SU-DHL-6 (cell line): Measurements from ENCODE around the gene GPHN.

Experiments
- H2AFZ ChIP-seq: fragments of 200-600 bp; sonication (generic); 2 replicates; pipeline ENCODE4 v1.6.1; 2014; ENCODE audit warnings: low read depth, mild to moderate bottlenecking, moderate library complexity, mixed read lengths, antibody characterized with exemption, low read length; ENCODE audit not compliant: severe bottlenecking
- H3F3A ChIP-seq: fragments of 200-600 bp; shearing (Covaris generic); 2 replicates; pipeline ENCODE4 v1.6.0; 2016; ENCODE audit warnings: antibody characterized with exemption, mild to moderate bottlenecking; ENCODE audit not compliant: insufficient read depth
- H3K27ac ChIP-seq: fragments of 200-600 bp; sonication (generic); 2 replicates; pipeline ENCODE4 v1.5.1; 2016; ENCODE audit warnings: low read depth, mild to moderate bottlenecking, low read length, moderate library complexity, mixed read lengths
- H3K27me3 ChIP-seq: fragments of 200-600 bp; sonication (generic), shearing (Covaris generic); 2 replicates; pipeline ENCODE4 v1.6.0; 2014; ENCODE audit warnings: mild to moderate bottlenecking, low read length
- H3K36me3 ChIP-seq: fragments of 200-600 bp; sonication (generic); 2 replicates; pipeline ENCODE4 v1.6.1; 2014; ENCODE audit warnings: mild to moderate bottlenecking, low read length, mixed read lengths
- H3K4me2 ChIP-seq: fragments of 300-600, 200-600 bp; shearing (Covaris generic), sonication (generic); 2 replicates; pipeline ENCODE4 v1.6.0; 2014; ENCODE audit warnings: low read length, low read depth, mild to moderate bottlenecking; ENCODE audit not compliant: poor library complexity, severe bottlenecking
- H3K4me3 ChIP-seq: fragments of 200-600 bp; sonication (generic); 2 replicates; pipeline ENCODE4 v1.5.1; 2014; ENCODE audit warnings: antibody characterized with exemption, low read length, mild to moderate bottlenecking, mixed read lengths; ENCODE audit not compliant: insufficient read depth, poor library complexity, severe bottlenecking
- H3K79me2 ChIP-seq: fragments of 200-600 bp; sonication (generic); 2 replicates; pipeline ENCODE4 v1.6.1; 2014; ENCODE audit warnings: mild to moderate bottlenecking, low read length, moderate library complexity; ENCODE audit not compliant: insufficient read depth
- H3K9ac ChIP-seq: fragments of 200-600 bp; sonication (generic); 2 replicates; pipeline ENCODE4 v1.7.0; 2014; ENCODE audit warnings: mild to moderate bottlenecking, low read length
- H3K9me2 ChIP-seq: fragments of 200-600 bp; sonication (generic); replicated peaks from 2 replicates; pipeline ENCODE4 v1.6.1; 2014; ENCODE audit warnings: low read length; ENCODE audit not compliant: insufficient read depth
- H3K9me3 ChIP-seq: fragments of 200-600 bp; sonication (generic); 2 replicates; pipeline ENCODE4 v1.6.1; 2014; ENCODE audit warnings: low read length, mixed read lengths; ENCODE audit not compliant: insufficient read depth
- H4K20me1 ChIP-seq: fragments of 200-600 bp; sonication (generic); 2 replicates; pipeline ENCODE4 v1.6.1; 2014; ENCODE audit warnings: low read depth, mild to moderate bottlenecking, antibody characterized with exemption, low read length, moderate library complexity, mixed read lengths
- EZH2phosphoT487 ChIP-seq: fragments of 200-600 bp; sonication (generic), shearing (Covaris generic); conservative IDR thresholded peaks from 2 replicates; pipeline ENCODE4 v1.6.1; 2018; ENCODE audit warnings: mild to moderate bottlenecking, antibody characterized with exemption, low read length, moderate library complexity, mixed read lengths
- TF ChIP-seq, protein P1 (sequence below): fragments of 200-600 bp; sonication (generic); IDR thresholded peaks from one replicate; pipeline ENCODE4 v1.5.1; 2017; ENCODE audit warnings: antibody characterized with exemption, mild to moderate bottlenecking, low read length, moderate library complexity; ENCODE audit not compliant: insufficient read depth, poor library complexity, severe bottlenecking

GPHN gene

GRCh38 chr14:66487164-66487563 lies 20.8 kb upstream of the GPHN start:
- Histone ChIP-seq H3K79me2 (no peaks in the 10 kb centered on the region), H3K27ac (no peak overlapping the region), H3K4me3 (no peak overlapping the region), H3K9me2 (no peaks in the 10 kb centered on the region), H4K20me1 (no peaks in the 10 kb centered on the region), H3K9me3 (no peaks in the 10 kb centered on the region), H2AFZ (no peak overlapping the region), H3K4me2 (no peak overlapping the region), H3K36me3 (no peaks in the 10 kb centered on the region), H3F3A (no peaks in the 10 kb centered on the region), H3K27me3 (no peaks in the 10 kb centered on the region), H3K9ac (no peak overlapping the region)
- TF ChIP-seq, protein P1, sequence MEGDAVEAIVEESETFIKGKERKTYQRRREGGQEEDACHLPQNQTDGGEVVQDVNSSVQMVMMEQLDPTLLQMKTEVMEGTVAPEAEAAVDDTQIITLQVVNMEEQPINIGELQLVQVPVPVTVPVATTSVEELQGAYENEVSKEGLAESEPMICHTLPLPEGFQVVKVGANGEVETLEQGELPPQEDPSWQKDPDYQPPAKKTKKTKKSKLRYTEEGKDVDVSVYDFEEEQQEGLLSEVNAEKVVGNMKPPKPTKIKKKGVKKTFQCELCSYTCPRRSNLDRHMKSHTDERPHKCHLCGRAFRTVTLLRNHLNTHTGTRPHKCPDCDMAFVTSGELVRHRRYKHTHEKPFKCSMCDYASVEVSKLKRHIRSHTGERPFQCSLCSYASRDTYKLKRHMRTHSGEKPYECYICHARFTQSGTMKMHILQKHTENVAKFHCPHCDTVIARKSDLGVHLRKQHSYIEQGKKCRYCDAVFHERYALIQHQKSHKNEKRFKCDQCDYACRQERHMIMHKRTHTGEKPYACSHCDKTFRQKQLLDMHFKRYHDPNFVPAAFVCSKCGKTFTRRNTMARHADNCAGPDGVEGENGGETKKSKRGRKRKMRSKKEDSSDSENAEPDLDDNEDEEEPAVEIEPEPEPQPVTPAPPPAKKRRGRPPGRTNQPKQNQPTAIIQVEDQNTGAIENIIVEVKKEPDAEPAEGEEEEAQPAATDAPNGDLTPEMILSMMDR = no peak
- no peak for TF ChIP-seq EZH2phosphoT487

DNA sequence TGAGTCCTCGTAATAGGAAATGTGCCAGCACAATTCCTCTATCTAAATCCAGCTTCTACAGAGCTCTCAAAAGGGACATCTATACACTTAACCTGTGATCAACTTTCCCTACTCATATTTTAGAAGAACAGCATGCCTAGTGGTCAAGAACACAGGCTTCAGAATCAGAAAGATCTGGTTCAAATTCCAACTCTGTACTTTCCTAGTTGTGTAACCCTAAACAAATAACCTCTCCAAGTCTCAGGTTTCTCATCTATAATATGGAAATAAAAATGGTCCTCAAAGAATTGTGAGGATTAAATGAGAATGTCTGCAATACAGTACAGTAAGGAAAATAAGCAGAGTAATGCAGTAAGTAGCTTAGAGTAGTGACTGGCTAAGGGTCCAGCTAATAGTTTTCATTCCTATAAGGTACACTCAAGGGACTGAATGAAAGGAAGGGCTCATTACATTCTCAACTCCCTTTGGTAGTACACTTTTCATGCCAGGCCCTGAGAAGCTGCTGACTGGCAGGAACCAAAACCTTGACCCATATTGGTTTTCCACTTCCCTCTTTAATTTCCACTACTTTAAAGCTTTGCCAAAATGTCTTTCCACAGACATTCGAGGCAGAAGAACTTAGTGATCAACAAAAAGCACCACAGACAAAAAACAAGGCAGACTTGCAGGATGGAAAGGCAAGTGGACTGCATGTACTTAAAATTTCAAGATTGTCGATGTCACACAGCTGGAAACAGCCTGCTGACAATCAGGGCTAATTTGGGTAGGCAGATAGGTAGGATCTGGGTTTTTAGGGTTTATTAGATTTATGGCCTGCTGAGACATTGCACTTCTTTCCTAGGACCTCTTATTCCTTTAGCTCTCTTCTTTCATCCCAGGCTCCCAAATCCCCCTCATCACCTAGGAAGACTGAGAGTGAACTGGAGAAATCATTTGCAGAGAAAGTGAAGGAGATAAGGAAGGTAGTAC lies 17.5 kb upstream of the GPHN start:
- no peak overlapping the region for H3K4me2 ChIP-seq
- no peaks in the 10 kb centered on the region for H3K9me2 ChIP-seq
- no peak overlapping the region for H3K9ac ChIP-seq
- H3K27me3 ChIP-seq = no peaks in the 10 kb centered on the region
- H3K79me2 ChIP-seq = no peaks in the 10 kb centered on the region
- H3K36me3 ChIP-seq = no peaks in the 10 kb centered on the region
- H2AFZ ChIP-seq = no peak overlapping the region
- no peak overlapping the region for H3K27ac ChIP-seq
- H4K20me1 ChIP-seq = no peaks in the 10 kb centered on the region
- H3K4me3 ChIP-seq = no peak overlapping the region
- no peaks in the 10 kb centered on the region for H3F3A ChIP-seq
- TF ChIP-seq, protein P1 = no peak
- no peak for TF ChIP-seq EZH2phosphoT487
- H3K9me3 ChIP-seq = no peaks in the 10 kb centered on the region

DNA sequence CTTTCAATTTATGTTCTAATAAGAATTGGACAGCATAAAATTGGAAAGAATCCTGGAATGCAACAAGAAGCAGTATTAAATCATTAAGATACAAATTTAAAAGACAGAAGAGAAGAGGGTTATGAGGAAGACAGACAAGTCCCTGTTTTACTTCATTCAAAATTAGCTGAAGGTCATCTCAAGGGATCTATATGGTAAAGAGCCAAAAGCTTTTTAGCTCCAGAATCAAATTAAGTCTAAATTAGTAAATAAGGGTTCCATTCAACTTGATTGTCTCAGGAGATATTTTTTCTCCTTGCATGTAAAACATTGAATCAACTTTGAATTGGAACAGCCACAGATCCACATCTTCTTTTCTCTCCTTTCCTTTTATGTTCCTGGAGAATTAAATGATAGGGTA lies 14.2 kb upstream of the GPHN start:
- Histone ChIP-seq H3K9me3 (no peaks in the 10 kb centered on the region), H3F3A (no peaks in the 10 kb centered on the region), H2AFZ (no peak overlapping the region), H4K20me1 (no peaks in the 10 kb centered on the region), H3K4me2 (no peak overlapping the region), H3K9me2 (no peaks in the 10 kb centered on the region), H3K27me3 (no peaks in the 10 kb centered on the region), H3K36me3 (no peaks in the 10 kb centered on the region), H3K27ac (no peak overlapping the region), H3K79me2 (no peaks in the 10 kb centered on the region), H3K9ac (no peak overlapping the region), H3K4me3 (no peak overlapping the region)
- no peak for TF ChIP-seq EZH2phosphoT487
- TF ChIP-seq, protein P1 = no peak
